Ishikawa (cell line): ENCODE data around the gene PPM1B.

Experiments
- CEBPB ChIP-seq: IDR thresholded peaks from 2 replicates; pipeline ENCODE4 v1.6.1; 2012
- CREB1 ChIP-seq: IDR thresholded peaks from 2 replicates; pipeline ENCODE4 v1.6.1; 2012; ENCODE audit warnings: low read depth
- EGR1 ChIP-seq: IDR thresholded peaks from 2 replicates; pipeline ENCODE4 v1.6.1; 2012
- EP300 ChIP-seq: IDR thresholded peaks from 2 replicates; pipeline ENCODE4 v1.6.1; 2012; ENCODE audit warnings: borderline replicate concordance
- FOXM1 ChIP-seq: IDR thresholded peaks from 2 replicates; pipeline ENCODE4 v1.6.1; 2012; ENCODE audit warnings: low read depth, borderline replicate concordance
- NFIC ChIP-seq: IDR thresholded peaks from 2 replicates; pipeline ENCODE4 v1.6.1; 2012
- RAD21 ChIP-seq: IDR thresholded peaks from 2 replicates; pipeline ENCODE4 v1.6.1; 2012; ENCODE audit warnings: low read depth
- TAF1 ChIP-seq: IDR thresholded peaks from 2 replicates; pipeline ENCODE4 v1.6.1; 2012; ENCODE audit warnings: low read depth, mild to moderate bottlenecking
- TCF12 ChIP-seq: IDR thresholded peaks from 2 replicates; pipeline ENCODE4 v1.6.1; 2012; ENCODE audit warnings: low read depth
- TEAD4 ChIP-seq: IDR thresholded peaks from 2 replicates; pipeline ENCODE4 v1.6.1; 2012
- YY1 ChIP-seq: IDR thresholded peaks from 2 replicates; pipeline ENCODE4 v1.6.1; 2012; ENCODE audit warnings: low read depth
- ZBTB7A ChIP-seq: IDR thresholded peaks from 2 replicates; pipeline ENCODE4 v1.6.1; 2012; ENCODE audit warnings: low read depth
- TF ChIP-seq, protein P1 (sequence below): IDR thresholded peaks from 2 replicates; pipeline ENCODE4 v1.6.1; 2012
- TF ChIP-seq, protein P2 (sequence below): IDR thresholded peaks from 2 replicates; pipeline ENCODE4 v1.6.1; 2012; ENCODE audit warnings: low read depth, mild to moderate bottlenecking
- TF ChIP-seq, protein P3 (sequence below): IDR thresholded peaks from 2 replicates; pipeline ENCODE4 v1.6.1; 2012

The PPM1B gene

DNA sequence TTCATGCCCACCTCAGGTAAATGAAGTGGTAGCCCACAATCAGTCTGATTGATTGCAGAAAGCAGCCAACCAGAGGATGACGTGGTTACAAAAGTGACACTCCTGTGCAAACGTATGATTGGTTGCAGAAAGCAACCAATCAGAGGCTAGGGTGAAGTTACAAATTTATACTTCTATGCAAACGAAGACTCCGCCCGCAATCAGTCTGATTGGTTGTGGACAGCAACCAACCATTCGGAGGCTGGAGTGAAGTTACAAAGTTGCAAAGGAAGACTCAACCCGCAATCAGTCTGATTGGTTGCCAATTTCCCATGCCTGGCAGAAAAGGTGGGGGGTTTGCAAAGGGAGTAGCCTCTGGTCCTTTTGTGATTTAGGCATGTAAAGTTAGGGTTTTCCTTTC, 102.6 kb downstream of the PPM1B start:
- TF ChIP-seq EGR1, result no peak
- no peak for TF ChIP-seq NFIC
- TF ChIP-seq TCF12, result no peak
- TF ChIP-seq, protein P1, sequence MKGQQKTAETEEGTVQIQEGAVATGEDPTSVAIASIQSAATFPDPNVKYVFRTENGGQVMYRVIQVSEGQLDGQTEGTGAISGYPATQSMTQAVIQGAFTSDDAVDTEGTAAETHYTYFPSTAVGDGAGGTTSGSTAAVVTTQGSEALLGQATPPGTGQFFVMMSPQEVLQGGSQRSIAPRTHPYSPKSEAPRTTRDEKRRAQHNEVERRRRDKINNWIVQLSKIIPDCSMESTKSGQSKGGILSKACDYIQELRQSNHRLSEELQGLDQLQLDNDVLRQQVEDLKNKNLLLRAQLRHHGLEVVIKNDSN, result no peak
- no peak for TF ChIP-seq ZBTB7A
- no peak for TF ChIP-seq CREB1
- TF ChIP-seq TEAD4, result no peak
- TF ChIP-seq YY1, result no peak
- TF ChIP-seq CEBPB, result no peak
- no peak for TF ChIP-seq FOXM1

DNA sequence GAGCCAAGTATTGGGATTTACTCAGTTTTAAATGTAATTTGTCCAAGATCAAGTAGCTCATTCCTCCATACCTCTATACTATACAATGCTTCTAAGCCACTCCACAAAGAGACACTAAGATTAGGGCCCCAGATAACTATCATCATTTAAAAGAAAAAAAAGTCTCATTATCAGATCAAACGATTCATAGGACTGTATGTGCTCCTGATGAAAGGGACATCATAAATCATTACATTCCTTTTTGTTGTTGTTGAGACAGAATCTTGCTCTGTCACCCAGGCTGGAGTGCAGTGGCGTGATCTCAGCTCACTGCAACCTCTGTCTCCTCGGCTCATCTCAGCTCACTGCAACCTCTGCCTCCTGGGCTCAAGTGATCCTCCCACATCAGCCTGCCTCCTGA, 104.4 kb downstream of the PPM1B start:
- TF ChIP-seq, protein P1, result no peak
- TF ChIP-seq EGR1 (no peak), TEAD4 (no peak), CREB1 (no peak), EP300 (no peak), RAD21 (no peak), FOXM1 (no peak), NFIC (no peak), ZBTB7A (no peak), TAF1 (no peak), CEBPB (no peak), TCF12 (no peak), YY1 (no peak)
- TF ChIP-seq, protein P2, sequence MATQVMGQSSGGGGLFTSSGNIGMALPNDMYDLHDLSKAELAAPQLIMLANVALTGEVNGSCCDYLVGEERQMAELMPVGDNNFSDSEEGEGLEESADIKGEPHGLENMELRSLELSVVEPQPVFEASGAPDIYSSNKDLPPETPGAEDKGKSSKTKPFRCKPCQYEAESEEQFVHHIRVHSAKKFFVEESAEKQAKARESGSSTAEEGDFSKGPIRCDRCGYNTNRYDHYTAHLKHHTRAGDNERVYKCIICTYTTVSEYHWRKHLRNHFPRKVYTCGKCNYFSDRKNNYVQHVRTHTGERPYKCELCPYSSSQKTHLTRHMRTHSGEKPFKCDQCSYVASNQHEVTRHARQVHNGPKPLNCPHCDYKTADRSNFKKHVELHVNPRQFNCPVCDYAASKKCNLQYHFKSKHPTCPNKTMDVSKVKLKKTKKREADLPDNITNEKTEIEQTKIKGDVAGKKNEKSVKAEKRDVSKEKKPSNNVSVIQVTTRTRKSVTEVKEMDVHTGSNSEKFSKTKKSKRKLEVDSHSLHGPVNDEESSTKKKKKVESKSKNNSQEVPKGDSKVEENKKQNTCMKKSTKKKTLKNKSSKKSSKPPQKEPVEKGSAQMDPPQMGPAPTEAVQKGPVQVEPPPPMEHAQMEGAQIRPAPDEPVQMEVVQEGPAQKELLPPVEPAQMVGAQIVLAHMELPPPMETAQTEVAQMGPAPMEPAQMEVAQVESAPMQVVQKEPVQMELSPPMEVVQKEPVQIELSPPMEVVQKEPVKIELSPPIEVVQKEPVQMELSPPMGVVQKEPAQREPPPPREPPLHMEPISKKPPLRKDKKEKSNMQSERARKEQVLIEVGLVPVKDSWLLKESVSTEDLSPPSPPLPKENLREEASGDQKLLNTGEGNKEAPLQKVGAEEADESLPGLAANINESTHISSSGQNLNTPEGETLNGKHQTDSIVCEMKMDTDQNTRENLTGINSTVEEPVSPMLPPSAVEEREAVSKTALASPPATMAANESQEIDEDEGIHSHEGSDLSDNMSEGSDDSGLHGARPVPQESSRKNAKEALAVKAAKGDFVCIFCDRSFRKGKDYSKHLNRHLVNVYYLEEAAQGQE, result no peak
- TF ChIP-seq, protein P3, sequence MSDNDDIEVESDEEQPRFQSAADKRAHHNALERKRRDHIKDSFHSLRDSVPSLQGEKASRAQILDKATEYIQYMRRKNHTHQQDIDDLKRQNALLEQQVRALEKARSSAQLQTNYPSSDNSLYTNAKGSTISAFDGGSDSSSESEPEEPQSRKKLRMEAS, result no peak

DNA sequence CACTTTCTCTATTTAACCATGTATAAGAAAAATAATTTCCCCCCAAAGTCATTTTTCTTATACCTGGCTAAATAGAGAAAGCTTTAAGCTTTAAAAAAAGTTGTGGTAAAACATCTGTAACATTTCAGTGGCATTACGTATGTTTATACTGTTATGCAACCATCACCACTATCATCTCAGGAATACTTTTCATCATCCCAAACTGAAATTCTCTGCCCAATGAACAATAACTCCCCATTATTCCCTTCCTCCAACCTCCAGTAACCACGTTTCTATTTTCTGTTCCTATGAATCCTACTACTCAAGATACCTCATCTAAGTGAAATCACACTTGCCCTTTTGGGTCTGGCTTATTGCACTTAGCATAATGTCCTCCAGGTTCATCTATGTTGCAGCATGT, 104.9 kb downstream of the PPM1B start:
- no peak for TF ChIP-seq NFIC

DNA sequence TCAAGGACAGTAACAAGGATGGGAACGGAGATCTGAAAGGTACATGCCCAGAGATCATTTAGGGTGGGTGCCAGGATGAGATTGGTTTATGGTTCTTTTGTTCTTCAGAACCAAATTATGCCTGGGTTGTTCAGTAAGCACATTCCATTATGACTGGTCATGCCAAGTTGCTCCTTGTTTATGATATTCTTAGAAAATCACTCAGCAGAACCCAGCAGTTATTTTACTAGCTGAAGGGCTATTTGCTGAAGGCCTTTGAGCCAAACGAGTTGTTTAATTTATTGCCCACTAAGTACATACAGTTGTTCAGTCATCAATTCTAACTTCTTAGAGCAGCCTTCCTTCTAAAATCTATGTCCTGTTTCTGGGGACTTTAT, 107.2 kb downstream of the PPM1B start:
- TF ChIP-seq TAF1 (no peak), FOXM1 (no peak), RAD21 (no peak), CEBPB (no peak), EGR1 (no peak), CREB1 (no peak), ZBTB7A (no peak)
- TF ChIP-seq, protein P3, result no peak

DNA sequence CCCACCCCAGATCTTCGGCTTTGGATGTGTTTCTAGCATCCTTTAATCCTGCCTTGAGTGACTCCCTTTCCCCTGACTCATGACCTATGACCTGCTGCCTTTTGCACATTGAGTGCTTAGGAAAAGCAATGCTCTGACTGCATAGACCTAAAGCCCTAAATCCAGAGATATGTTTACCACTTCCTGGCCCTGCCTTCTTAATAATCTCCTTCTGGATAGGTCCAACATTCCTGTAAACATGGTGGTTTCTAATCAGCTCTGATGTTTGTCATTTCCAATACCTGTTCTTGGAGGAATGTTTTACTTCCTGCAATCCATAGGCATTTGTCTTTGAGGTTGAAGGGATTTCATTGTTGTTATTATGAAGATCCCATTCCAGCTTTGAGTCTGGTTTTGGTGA, 108.9 kb downstream of the PPM1B start:
- TF ChIP-seq CREB1 (no peak), TAF1 (no peak), NFIC (no peak), RAD21 (no peak), TEAD4 (no peak), CEBPB (no peak), FOXM1 (no peak), EGR1 (no peak), EP300 (no peak), TCF12 (no peak), ZBTB7A (no peak), YY1 (no peak)
- TF ChIP-seq, protein P3, result no peak
- TF ChIP-seq, protein P1, result no peak
- TF ChIP-seq, protein P2, result no peak
